Adipocyte (in vitro differentiated cells): ENCODE data around the gene INPP4A.

Experiments
- DNase-seq: peaks from one replicate; pipeline ENCODE4 v3.0.0-alpha.2; 2015; ENCODE audit warnings: low read depth
- H3K27me3 ChIP-seq: replicated peaks from 2 replicates; pipeline ENCODE4 v1.7.0; 2013; ENCODE audit warnings: mild to moderate bottlenecking, low read length, moderate library complexity; ENCODE audit not compliant: control insufficient read depth, insufficient read depth
- H3K36me3 ChIP-seq: 2 replicates; pipeline ENCODE4 v1.7.0; 2013; ENCODE audit warnings: low read length, mild to moderate bottlenecking, moderate library complexity; ENCODE audit not compliant: control insufficient read depth, insufficient read depth, severe bottlenecking
- H3K4me1 ChIP-seq: 2 replicates; pipeline ENCODE4 v1.7.0; 2013; ENCODE audit warnings: mild to moderate bottlenecking, low read length, moderate library complexity; ENCODE audit not compliant: control insufficient read depth, insufficient read depth
- H3K4me3 ChIP-seq: 2 replicates; pipeline ENCODE4 v1.7.0; 2013; ENCODE audit warnings: mild to moderate bottlenecking, low read length, moderate library complexity
- H3K9ac ChIP-seq: 2 replicates; pipeline ENCODE4 v1.7.0; 2013; ENCODE audit warnings: mild to moderate bottlenecking, low read length, moderate library complexity
- H3K9me3 ChIP-seq: 2 replicates; pipeline ENCODE4 v1.7.0; 2013; ENCODE audit warnings: mild to moderate bottlenecking, low read length, moderate library complexity; ENCODE audit not compliant: control insufficient read depth

The INPP4A gene

DNA sequence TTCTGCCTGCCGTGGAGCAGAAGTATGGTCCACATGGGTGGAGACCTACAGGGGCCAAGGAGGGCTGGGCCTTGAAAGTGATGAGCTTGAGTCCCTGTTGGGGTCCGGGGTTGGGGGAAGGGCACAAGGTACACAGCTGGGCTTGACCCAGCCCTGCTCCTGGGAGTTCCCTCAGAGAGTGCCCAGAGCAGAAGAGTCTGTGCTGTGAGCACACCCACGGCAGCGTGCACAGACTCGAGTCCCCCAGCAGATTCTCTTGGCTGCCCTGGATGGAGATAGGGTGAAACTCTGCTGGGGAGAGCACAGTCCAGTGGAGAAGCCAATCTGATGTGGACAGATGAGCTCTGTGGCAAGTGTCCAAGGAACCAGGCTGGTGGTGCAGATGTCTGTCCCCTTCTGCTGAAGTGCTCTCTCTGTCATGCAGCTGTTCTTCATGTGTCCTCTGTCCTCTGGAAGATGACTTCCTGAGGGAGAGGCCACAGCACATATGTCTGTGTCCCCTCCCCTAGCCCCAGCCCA lies 27.5 kb downstream of the INPP4A start:
- no peaks in the 10 kb centered on the region for H3K27me3 ChIP-seq
- H3K9ac ChIP-seq, result no peak overlapping the region
- DNase-seq, result no peak
- H3K36me3 ChIP-seq, result no peaks in the 10 kb centered on the region
- no peak overlapping the region for H3K4me3 ChIP-seq
- no peaks in the 10 kb centered on the region for H3K9me3 ChIP-seq
- H3K4me1 ChIP-seq, result no peaks in the 10 kb centered on the region

DNA sequence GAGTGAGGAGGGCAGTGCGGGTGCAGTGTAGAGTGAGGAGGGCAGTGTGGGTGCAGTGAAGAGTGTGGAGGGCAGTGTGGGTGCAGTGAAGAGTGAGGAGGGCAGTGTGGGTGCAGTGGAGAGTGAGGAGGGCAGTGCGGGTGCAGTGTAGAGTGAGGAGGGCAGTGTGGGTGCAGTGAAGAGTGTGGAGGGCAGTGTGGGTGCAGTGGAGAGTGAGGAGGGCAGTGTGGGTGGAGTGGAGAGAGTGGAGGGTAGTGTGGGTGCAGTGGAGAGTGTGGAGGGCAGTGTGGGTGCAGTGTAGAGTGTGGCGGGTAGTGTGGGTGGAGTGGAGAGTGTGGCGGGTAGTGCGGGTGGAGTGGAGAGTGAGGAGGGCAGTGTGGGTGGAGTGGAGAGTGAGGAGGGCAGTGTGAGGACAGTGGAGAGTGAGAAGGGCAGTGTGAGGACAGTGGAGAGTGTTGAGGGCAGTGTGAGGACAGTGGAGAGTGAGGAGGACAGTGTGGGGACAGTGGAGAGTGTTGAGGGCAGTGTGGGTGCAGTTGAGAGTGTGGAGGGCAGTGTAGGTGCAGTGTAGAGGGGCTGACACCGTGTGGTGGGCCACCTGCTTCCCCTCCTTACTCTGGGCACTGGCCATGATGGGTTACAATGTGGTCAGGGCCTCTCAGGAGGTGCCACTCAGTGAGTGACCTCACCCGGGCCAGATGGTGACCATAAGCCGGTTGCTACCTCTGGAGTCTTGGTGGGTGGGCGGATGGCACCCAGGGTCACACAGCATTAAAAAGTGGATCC lies 28.5 kb downstream of the INPP4A start:
- no peaks in the 10 kb centered on the region for H3K27me3 ChIP-seq
- no peaks in the 10 kb centered on the region for H3K4me1 ChIP-seq
- no peaks in the 10 kb centered on the region for H3K36me3 ChIP-seq
- H3K4me3 ChIP-seq, result no peak overlapping the region
- no peak overlapping the region for H3K9ac ChIP-seq
- no peaks in the 10 kb centered on the region for H3K9me3 ChIP-seq
- DNase-seq, result no peak

DNA sequence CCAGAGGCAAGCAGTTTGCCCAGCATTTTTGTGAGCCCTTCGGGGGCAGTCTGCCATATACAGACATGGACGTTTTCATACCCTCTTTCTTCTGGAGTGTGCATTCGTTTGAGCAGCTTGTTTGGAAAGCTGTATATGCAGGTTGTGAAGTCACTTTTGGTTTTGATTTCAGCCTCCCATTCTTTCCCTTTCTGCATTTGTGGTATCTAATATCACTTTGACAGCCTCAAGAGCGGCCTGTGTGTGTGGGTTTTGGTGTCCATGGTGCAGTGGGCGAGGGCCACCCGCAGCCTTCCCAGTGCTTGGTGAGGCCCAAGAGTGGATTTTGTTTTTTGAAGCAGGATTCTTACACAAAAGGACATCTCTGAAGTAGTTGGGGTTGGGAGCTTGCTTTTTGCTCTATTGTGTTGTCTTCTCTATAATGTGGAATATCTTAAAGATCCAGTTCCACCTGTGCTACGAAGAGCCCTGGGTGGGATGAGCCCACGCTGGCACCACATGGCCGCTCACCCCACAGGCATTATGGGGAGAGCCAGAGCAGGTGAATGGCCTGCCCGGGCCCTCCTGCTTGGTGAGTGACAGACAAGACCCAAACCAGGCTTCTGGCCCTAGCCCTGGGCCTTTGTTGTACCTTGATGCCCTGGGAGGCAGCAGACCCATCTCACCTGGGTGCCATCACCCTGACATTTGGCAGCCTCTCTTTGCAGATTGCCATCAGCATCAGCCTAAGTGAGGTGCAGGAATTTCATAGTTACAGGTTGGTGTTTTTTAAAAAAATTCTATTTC lies 29.5 kb downstream of the INPP4A start:
- no peak for DNase-seq
- no peak overlapping the region for H3K4me3 ChIP-seq

DNA sequence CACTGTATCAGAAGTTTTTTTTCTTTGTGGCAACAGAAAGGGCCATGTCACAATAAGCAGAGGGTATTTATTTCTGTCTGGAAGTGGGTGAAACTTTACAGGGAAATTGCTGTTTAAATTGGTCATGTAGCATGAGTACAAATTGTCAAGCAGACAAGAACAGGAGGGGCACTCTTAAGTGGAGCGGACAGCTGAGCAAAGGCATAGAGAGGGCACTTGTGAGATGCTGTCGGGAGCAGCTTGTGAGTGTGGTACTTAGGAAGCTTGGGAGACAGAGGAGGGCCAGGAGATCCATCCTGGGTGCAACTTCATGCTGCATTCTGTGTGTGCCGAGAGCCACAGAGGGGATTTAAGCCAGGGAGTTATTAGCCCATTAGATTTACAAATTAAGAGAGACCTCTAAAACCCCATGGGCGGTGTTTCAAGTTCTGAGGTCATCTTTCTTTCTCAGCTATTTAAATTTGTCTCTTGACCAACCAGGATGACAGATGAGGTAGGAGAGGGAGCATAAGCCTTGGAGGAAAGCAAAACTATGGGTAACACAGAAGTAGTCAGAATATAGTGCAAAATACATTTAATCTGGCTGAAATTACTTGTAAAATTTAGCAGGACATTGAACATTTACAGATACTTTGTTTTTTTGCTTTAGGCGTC lies 30.4 kb downstream of the INPP4A start:
- Histone ChIP-seq H3K4me3 (no peak overlapping the region), H3K27me3 (no peaks in the 10 kb centered on the region), H3K9ac (no peak overlapping the region), H3K36me3 (no peaks in the 10 kb centered on the region), H3K9me3 (no peaks in the 10 kb centered on the region), H3K4me1 (peaks cover 9% of the 10 kb centered on the region)
- no peak for DNase-seq

More for the DNA sequence above, 29.5 kb downstream of the INPP4A start:
- H3K9ac ChIP-seq, result no peak overlapping the region
- no peaks in the 10 kb centered on the region for H3K9me3 ChIP-seq
- no peaks in the 10 kb centered on the region for H3K36me3 ChIP-seq
- H3K4me1 ChIP-seq, result no peaks in the 10 kb centered on the region
- H3K27me3 ChIP-seq, result no peaks in the 10 kb centered on the region

DNA sequence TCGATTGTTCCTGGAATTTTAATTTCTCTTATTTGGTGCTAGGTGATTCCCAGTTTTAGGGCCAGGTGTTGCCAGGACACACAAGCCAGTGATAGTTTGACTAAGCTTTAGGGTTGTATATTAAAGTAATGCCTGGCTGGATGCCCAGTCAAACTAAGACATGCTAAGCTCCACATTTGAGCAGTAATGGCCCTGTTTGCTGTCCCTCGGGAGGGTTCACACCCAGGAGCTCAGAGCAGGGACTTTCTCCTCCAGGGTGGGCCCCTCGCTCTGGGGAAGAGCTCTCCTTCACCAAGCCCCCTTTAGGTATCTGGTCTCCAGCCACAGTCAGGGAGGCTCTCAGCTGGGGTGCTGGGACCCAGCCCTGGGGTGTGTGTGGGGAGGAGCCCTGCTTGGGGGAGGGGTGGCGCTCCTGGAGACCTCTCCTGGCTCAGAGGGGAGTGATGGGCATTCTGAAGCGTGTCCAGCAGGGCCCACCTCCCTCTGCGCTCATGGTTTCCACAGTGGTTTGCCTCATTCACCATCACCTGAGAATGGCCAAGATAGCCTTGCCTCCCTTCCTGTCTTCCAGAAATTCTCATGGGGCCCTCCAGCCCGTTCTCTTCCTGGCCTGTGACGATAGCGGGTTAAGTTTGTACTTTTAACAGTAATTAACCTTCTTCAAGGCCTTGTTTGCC lies 31.7 kb downstream of the INPP4A start:
- no peak overlapping the region for H3K9ac ChIP-seq
- no peaks in the 10 kb centered on the region for H3K9me3 ChIP-seq
- no peak overlapping the region for H3K4me3 ChIP-seq
- no peak for DNase-seq
- H3K27me3 ChIP-seq, result no peaks in the 10 kb centered on the region
- peaks cover 12% of the 10 kb centered on the region for H3K4me1 ChIP-seq
- H3K36me3 ChIP-seq, result no peaks in the 10 kb centered on the region

DNA sequence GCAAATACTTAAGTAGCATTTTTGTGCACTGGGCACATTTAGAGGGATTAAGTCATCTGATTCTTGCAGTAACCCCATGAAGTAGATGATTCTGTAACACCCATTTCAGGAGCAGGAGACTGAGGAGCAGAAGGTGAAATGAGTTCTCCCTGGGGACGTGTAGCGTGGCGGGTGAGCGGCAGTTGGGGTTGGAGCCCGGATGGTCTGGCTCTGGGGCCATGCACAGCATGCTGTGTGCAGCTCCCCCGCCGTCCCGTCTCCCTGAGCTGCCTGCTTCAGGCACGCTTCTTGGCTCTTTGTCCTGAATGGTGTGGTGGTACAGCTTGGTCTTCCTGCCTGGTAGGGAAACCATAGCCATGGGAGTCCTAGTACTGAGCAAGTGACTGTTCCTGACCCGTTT lies 32.4 kb downstream of the INPP4A start:
- Histone ChIP-seq H3K4me3 (no peak overlapping the region), H3K4me1 (peaks cover 12% of the 10 kb centered on the region), H3K36me3 (no peaks in the 10 kb centered on the region), H3K27me3 (no peaks in the 10 kb centered on the region), H3K9ac (no peak overlapping the region), H3K9me3 (no peaks in the 10 kb centered on the region)
- DNase-seq, result no peak

DNA sequence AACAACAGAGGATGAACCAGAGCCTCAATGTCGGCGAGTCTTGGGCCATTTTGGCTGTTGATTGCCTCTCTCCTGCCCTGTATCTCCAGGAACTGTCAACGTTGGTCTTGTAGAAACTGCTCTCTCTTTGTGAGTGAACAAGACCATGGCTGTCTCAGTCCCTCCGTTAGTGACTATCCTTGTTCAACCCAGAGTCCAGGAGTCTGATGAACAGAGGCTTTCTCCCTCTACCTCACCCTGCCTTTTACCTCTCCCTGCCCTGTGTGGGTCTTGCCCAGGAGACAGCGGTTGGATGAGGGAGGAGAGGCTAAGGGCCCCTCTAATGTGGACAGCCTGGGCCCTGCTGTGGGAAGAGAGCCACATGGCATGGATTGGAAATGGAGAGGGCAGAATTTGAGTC lies 32.8 kb downstream of the INPP4A start:
- DNase-seq, result no peak
- no peaks in the 10 kb centered on the region for H3K9me3 ChIP-seq
- H3K4me3 ChIP-seq, result no peak overlapping the region
- H3K4me1 ChIP-seq, result peaks cover 12% of the 10 kb centered on the region
- H3K36me3 ChIP-seq, result no peaks in the 10 kb centered on the region
- H3K27me3 ChIP-seq, result no peaks in the 10 kb centered on the region
- no peak overlapping the region for H3K9ac ChIP-seq

DNA sequence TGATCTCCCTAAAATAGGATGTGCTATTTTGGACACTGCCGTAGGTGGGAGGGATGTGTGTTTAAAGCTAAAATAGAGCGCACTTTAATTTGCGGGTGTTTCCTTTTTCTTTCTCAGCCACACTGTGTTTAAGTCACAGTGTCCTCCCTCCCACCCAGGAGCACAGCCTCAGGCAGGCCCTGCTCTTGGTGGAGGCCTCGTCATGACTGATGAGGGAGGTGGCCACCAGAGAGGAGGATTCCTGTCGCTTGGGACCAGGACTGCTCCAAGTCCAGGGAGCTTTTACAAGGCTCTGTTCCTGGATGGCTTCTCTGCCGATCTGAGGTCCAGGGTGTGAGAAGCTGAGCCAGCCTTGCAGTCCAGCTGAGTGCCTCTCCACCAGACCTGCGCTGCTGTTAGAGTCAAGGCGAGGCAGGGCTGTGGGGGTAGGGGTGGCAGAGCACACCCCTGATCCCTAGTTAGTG lies 33.5 kb downstream of the INPP4A start:
- DNase-seq, result no peak
- no peak overlapping the region for H3K9ac ChIP-seq
- no peaks in the 10 kb centered on the region for H3K9me3 ChIP-seq
- no peaks in the 10 kb centered on the region for H3K27me3 ChIP-seq
- H3K36me3 ChIP-seq, result no peaks in the 10 kb centered on the region
- no peak overlapping the region for H3K4me3 ChIP-seq
- peaks cover 12% of the 10 kb centered on the region for H3K4me1 ChIP-seq

DNA sequence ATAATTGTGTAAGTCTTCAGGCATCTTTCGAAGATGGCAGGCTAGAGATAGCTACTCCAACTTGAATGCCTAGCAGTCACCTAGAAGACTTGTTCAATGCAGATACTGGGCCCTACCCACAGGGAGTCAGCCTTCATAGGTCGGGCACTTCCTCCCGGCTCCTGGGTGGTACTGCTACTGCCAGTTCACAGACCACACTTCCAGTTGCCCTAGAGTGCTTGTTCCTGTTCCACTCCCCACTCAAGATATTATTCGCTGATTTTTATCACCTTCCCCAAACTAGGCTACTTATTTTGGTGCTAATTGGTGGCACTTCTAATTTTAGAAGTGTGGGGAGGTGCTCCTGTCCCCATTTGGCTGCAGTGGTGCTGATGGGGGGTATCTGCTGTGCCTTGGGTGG lies 34.2 kb downstream of the INPP4A start:
- no peaks in the 10 kb centered on the region for H3K9me3 ChIP-seq
- DNase-seq, result no peak
- no peaks in the 10 kb centered on the region for H3K27me3 ChIP-seq
- peaks cover 12% of the 10 kb centered on the region for H3K4me1 ChIP-seq
- H3K4me3 ChIP-seq, result no peak overlapping the region
- no peaks in the 10 kb centered on the region for H3K36me3 ChIP-seq
- no peak overlapping the region for H3K9ac ChIP-seq

DNA sequence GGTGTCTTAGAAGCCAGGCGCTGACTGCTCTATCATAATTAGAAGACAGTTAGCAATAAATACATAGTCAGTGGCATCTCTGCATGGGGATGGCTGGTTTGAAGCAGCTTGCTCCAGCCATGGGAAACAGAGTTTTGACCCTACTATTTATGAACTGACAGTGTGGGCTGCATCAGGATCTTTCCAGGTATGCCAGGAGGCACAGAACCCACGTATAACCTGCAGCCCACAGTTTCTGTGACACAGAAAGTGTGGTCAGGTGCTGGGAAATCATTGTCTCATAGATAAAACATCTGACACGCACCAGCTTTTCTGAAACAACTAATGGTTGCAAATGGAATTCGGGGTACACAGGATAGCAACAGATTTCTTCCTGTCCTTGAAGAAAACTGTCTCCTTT lies 34.7 kb downstream of the INPP4A start:
- Histone ChIP-seq H3K36me3 (no peaks in the 10 kb centered on the region), H3K9me3 (no peaks in the 10 kb centered on the region), H3K4me1 (peaks cover 12% of the 10 kb centered on the region), H3K27me3 (no peaks in the 10 kb centered on the region), H3K4me3 (no peak overlapping the region), H3K9ac (no peak overlapping the region)
- no peak for DNase-seq
